ENCODE results near the gene NAALADL2.
"Not testable (repeated sequence)": the region's sequence is repeated elsewhere in the genome, so short reads cannot be mapped to it uniquely, and the experiment has no call there.

NAALADL2 gene

DNA sequence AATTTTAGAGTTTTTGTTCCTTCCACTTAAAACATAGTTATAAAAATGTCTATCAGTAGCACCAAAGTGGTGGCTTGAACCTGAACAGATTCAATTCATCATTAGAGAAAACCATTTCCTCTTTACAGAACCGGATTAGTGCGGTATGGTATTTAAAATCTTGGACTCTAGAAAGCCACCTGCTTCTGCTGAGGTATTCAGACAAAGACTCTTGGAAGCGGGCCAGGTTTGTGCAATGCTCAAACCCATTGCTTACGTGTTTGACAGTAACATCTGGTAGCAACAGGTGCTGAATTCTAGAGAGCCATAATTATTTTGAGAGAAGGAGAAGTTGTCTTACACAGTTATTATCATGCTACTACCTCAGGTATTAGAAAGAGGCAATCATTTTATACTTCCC is 290.5 kb downstream of the NAALADL2 start:
- peak; percentile 16 for DNase-seq

DNA sequence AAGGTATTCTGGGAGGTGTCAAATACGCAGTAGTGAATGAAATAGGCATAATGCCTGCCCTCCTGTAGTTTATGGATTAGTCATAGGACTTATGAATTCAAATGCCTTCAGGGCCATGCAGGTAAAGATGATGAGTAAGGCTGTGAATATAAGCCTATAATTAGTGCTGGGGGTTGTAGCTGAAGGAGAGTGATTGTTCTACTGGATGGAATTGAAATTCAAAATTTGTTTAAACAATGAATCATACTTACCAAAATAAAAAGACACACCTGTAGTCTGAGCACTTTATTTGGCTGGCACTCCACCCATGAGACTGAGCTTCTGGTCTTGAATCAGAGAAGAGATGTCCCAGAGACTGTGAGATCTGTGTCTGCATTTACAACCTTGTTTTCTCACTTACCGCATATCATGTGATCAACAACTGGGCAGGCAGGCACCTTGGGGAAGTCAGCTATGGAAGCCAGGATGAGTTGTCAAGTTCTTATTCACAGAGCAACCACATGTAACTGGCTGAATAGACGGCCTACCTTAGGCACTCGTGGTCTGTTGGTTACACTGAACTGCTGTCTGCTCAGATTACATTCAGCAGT is 291.8 kb downstream of the NAALADL2 start:
- no peak for DNase-seq

DNA sequence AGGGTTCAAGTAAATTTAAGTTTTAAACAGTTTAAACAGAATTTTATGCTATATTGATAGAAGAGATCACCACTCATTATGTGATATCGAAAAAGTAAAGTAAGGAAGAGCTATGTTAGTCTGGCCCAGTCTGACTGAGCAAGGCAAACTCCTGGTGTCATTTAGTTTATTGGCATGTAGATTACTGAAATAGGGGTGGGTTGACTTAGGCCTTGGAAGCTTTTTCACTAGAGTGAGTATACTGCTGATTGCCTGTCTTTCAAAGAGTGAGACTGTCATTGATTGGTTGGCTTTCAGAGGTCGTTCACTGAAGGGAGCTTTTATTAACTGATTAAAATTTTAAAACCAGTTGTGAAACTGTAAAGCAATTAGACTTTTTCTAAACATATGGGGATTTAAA is 294.5 kb downstream of the NAALADL2 start:
- DNase-seq: no peak

DNA sequence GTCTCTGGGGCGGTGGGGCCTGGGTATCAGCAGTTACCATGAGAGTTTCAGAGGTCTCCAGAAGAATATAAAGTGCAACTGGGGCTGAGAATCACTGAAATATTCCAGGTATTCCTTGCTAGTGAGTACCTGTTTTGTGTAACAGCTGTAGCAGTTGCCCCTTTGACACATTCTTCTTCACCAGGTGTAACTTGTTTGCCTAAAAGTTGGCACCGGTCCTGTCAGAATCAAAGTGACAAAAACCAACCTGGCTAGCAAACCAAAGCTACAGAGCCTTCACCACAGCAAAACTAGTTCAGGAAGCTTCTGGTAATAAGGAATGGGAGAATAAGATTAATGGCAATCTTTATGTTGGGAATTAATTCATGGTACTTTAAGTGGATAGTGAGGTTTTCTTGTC is 296.0 kb downstream of the NAALADL2 start:
- no peak for DNase-seq

DNA sequence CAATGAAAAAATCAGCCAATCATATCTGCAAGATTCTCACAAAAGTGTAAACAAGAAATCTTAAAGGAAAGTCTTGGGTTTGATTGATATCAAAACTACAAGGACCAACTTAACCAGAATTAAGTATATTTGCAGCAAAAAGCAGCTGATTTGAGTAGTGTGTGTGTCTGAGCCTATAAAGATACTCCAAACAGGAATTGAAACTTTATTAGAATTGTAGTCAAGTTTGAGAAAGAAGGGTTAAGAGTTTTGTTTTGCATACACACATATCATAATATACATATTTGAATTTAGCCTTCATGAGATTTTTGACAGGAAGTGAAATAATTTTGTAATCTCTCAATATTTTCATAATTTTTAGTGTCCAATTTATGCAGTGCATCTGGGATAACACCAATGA is 300.1 kb downstream of the NAALADL2 start:
- DNase-seq: no peak

DNA sequence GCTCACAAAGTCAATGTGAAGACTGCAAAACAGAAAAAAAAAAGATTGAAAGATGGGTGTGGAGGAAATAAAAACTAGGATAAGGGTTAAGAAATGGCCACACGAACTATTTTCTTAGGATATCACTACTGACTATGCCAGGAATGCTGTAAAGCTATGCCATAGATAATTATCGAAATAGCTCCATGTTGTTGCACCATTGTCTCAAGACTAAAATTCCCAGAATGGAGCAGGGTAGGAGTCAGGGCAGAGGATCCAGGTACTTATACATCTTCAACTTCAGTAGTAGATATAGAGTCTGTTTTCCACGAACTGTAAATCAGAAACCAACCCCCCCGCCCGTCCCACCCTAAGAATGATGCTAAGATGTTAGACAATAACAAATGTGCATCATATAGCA is 302.2 kb downstream of the NAALADL2 start:
- no peak for DNase-seq

DNA sequence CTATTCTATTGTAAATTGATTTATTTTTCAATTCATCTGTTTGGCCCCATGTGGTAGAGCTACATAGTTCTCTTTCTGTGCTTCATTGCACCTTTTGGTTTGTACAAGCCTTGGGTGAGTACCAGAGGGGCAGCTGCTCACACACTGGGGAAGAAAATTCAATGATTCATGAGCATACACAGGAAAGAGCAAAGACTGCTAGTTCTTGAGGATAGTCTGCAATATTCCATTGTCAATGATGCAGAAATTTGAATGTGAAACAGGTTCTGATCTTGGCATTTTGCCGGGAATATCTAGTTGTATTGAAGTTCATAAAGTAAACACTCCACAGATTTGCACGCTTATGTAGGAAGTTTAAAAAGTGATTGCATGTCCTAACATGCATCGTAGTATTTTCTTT is 304.6 kb downstream of the NAALADL2 start:
- no peak for DNase-seq

DNA sequence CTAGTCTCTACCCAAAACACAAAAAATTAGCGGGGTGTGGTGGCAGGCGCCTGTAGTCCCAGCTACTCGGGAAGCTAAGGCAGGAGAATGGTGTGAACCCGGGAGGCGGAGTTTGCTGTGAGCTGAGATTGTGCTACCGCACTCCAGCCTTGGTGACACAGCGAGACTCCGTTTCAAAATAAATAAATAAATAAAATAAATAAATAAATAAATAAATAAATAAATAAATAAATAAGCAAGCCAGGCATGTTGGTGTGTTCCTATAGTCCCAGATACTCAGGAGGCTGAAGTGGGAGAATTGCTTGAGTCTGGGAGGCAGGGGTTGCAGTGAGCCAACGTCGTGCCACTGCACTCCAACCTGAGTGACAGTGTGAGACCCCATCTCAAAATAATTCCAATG is 314.0 kb downstream of the NAALADL2 start:
- DNase-seq: not testable (repeated sequence)

DNA sequence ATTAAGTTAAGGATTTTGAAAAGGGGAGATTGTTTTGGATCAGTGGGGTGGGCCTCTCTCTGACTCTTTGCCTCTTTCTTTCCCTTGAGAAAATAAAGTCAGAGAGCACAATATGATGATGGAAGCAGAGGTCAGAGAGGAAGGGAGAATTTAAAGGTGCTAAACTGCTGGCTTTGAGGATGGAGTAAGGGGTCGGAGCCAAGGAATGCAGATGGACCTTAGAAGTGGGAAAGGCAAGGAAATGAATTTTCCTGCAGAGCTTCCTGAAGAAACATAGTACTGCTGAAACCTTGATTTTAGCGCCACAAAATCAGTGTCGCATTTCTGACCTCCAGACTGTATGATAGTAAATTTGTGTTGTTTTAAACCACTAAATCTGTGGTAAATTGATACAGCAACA is 317.4 kb downstream of the NAALADL2 start:
- no peak for DNase-seq

DNA sequence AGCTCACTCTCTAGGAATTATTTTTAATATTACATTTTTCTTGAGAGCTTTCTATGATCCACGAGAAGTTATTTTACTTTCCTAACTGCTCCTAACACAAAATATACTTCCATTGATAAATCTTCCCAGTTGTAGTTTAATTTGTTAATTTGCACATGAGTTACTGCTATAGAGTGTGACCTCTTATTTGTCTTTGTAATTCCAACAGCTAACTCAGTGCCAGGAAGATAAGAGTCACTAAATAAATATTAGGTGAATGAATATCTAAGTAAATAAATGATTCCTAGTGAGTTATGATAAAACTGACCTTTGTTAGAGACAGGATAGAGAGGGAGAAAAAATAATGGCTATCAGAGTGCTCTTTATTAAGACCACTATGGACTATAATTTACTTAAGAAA is 319.9 kb downstream of the NAALADL2 start:
- DNase-seq: no peak

DNA sequence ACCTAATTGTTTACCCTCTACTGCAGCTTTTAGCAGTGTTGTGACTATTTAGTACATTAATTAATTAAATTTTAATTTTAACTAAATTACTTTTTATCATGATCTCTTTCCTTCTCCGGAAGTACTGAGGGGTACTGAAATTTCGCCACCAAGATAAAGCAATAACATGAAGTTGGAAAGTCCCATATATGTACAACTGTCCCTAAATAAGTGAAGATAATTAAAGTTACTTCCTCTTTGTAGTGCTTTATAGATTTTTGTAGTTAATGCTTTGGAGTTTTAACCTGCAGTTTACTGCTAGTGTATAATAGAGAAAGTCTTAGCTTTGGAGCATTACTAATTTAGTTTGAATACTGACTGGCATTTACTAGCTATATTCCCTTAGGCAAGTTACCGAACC is 325.3 kb downstream of the NAALADL2 start:
- DNase-seq: no peak

DNA sequence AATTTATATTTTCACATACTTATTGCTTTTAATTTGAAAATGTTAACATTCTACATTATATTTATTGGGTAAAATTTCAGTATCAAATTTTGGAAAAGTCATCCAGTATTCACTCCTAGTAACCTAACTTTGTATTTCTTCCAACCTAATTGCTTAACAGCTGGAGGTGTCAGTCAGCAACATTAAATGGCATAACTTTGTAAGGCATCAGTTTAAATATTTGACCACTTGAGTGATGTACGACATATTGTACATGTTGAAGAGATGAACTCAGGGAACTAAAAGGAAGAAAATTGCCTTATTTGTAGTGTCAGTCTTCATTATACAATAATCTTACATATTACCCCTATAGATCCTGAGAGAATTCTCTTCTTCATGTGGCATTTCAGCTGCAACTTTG is 326.8 kb downstream of the NAALADL2 start:
- DNase-seq: no peak

DNA sequence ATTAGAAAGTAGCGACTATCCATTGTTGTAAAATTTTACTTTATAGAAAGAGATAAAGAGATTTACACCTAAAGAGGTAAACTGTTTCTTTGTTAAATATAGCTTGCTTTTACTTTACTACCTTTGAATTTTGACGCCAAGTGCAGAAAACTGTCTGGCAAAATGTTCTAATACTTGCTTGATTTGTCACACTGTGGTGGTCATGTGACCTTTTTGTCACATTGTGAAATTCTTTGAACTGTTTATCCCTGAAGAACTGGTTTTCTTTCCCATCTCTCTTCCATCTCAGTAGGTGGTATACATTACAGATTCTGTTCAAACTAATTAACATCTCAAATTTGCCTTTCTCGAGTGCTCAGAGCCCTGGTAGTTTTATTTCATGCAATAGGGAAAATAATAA is 327.4 kb downstream of the NAALADL2 start:
- no peak for DNase-seq

DNA sequence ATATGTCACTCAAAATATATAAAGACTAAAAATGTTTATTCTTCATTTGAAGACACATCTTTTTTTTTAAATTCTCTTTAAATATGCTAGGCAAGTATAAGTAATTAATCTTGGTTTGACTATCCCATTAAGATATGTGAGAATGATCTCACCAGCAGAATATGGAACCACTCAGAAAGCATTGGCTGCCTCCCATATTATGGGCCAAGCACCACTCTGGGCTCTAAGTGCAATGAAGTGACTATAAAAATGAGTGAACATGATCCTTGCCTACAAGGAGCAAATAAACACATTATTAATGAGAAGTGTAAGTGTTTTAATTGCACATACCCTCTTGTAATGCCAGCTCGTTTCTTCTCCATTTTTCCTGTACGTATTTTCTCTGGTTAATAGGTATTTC is 328.5 kb downstream of the NAALADL2 start:
- no peak for DNase-seq

DNA sequence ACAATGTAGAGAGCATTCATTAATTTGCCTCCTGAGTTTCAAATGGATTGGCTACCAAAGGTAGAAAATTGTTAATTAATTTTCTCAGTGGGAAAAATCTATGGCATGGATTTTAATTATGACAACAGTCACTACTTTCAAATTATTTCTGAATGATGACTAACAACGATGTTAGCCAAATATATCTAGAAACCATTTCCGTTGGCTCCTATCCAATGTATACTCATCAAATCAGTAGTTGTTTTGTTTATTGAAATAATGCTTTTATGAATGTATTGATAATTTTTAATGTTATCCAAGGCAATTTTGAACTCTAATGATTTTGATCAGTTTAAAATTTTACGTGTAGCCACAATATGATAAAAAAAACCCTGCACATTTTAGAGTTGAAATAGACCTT is 333.4 kb downstream of the NAALADL2 start:
- DNase-seq: no peak

DNA sequence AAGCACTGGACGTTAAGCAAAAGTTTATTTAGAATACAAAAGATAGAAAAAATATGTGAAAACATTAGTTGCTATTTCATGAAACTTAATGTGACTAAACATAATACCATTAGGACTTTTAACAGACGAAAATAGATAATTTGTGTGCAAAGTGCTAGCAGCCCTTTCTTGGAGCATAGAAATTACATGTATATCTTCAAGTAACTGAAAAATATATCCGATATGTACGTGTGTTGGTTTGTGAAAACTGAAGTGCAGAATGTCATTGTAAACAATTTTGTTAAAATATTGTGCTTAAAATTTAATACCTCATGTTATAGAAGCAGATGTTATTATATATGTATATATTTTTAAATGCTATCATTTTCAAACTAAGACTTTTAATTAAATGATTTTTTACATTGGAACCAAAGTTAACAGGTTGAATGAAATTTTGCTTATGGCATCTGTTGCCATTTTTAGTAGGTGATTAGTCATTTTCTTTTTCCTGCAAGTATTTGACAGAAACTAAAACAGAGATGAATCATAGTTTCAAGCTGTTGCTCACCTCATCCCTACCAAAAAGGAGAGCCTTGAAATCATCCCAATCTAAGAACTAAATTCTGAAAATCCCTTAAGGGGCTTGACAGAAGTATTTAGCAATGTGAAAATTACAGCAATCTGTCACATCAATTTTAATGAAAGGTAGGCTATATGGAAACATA is 334.8 kb downstream of the NAALADL2 start:
- DNase-seq: no peak

DNA sequence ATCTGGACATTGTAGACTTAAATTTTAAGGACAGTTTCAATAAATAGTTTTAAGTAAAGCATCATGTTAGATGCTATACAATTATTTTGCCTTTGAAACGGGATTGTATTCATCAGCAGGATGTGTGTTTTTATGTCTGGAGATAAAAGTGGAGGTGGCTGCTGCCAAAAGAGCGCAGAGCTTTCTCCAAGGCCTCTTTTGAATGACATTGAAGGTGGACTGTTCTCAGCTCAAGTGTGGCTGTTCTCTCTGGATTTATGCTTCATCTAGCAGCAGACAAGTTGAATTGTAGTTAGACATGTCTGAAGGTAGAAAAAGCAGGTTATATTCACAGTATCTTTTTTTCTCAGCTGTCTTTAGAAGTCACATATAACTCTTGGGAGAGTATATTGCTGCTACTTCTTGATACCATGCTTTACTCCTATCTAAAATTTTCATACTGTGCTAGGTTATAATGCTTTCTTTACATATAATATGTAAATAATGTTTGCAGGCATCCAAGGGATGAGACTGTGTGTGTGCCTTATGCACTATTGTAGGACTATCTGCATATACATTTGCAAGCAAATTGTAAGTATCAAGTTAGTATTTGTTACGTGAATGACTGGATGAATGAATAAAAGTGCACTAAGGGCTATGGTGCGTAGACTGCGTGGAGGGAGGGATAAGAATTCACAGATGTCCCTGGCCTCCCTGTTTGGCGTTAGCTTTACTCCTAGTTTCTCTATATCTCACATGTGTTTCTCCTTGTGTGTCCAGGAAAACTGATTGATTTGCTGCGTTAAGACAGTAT is 340.1 kb downstream of the NAALADL2 start:
- DNase-seq: no peak

DNA sequence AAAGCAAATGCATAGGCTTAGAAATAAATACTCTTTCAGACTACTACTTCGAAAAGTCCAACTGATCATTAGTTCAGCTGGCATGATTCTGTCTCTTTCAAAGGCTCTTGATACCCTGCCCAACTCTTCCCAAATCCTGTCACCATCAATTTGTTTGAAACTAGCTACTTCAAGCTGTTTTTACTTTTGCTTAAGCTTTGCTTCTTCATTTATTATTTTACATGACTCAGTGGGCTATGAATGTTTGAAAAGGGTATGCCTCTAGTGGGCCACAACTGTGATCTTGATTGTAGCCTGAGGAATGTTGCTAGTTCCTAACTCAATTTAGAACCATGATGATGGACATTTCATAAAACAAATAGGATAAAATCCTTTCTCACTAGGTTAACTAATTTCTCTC is 340.8 kb downstream of the NAALADL2 start:
- DNase-seq: no peak

DNA sequence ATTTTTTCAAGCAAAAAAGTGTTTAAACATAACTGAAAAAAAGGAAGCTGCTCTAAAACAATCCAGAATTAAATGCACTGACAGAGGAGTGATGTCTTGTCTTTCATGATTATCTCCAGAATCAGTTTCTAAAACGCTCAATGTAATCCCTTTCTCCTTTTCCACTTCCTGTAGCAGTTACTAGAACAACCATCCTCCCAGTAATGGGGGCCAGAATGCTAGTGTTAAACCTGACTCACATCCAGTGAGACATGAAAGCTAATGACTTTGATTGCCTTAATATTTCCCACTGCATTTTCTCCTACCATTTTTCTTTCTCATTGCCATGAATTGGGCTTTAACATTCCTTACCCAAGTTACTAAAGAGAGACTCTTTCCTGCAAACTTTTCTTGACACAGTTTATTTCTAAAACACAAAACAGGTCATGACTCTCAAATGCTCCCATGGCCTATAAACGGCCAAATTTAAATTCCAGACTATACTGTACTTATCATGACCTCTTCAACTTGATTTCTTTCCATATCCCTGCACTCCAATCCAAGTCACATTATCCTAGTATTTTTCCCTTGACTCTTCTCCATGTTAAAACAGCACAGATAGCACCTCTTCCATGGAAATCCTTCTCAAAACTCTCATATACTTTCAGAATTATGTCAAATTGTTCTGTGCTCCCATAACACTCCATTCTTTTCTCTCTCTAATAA is 341.4 kb downstream of the NAALADL2 start:
- no peak for DNase-seq

DNA sequence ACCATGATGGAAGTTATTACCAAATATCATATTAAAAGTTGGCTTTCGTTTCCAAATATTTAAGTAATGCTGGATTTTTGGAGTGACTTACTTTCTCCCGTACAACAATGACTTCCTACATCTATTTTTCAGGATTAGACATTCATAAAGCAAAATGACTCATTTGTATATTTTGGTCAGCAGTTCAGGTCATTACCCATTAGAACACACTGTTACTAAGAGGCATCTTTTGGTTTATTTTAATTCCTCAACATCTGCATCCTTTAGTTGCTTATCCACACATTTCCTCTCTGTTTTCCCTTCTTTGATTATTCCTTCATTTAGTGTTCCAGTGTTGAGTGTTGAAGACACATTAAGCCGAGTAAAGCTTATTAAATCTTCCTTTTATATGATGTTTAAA is 348.2 kb downstream of the NAALADL2 start:
- no peak for DNase-seq

DNA sequence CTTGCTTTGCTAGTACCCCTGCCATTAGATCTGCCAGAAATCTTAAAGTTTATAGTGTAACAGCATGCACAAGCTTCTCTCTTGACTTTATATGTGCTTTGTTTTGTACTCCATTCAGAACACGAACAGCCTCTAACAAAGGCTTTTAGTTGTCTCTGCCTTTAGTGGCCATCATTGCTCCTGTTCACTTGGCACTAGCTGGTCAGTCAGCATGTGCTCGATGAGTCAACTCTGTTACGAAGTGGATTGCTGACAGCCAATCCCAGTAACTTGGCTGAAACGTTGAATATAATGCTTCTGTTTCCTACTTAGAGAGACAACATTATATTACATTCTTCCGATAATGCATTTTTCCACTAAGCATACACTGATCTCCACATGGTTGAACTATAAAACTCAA is 349.2 kb downstream of the NAALADL2 start:
- no peak for DNase-seq

DNA sequence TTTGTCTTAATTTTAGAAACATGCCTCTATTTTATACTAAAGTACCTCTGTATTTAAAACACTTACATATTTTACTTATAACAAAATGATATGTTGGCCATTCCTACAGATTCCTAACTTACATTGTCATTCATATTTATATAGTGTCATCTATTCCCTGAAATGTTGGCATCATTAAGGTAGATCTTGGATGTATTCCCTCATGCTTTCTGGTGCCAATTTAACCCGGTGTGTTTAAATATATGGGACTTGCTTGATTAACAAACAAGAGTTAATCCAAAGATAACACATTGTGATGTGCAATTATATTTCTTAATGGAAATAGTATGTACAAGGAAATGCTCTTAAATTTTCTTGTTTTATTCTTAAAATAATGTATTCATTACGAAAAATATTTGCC is 352.3 kb downstream of the NAALADL2 start:
- no peak for DNase-seq

DNA sequence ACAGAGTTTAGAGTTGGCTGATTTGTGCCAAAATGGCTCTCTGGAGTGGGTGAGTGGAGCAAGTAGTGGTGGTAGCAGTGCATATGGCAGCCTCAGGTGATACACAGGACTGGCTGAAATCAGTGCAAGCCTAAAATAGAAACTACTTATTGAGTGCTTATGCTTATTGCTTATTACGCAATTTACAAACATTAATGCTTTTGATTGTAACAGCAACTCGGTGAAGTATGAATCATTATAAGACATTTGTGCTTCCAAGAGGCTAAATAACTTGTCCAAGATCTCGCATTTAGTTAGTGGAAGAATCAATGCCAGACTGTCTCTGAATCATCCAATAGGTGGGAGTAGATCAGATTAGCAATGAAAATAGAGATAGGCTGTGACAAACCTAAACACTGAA is 353.8 kb downstream of the NAALADL2 start:
- no peak for DNase-seq

DNA sequence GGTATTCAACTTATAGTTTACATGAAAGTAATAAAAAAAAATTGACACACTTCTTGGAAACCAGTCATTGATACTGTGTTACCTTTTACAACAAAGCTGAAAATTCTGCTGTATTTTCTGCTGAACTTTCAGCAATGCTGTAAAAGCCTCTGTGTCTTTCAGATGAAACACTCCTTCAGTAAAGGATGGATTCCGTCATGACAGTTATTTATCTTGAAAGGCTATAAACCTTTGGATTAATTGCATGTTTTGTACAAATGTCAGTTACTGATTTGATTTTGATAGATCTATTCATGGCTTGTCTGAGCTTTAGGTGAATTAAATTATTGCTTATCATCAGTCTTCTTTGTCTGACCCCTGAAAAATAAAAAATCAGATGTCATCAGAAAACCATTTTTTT is 355.1 kb downstream of the NAALADL2 start:
- DNase-seq: no peak
